GM12878 (cell line): Measurements from ENCODE around the gene HLA-B. TPM values are rescaled to one million over a fixed set of nuclear protein-coding genes. Genes with fewer than 3 reads are reported as not detected.

ENCODE experiments used
- ATAC-seq: fragments of 200-7000 bp; cut with Tn5 transposase; 3 replicates; pipeline ENCODE4 v1.9.1; 2020; ENCODE audit warnings: mild to moderate bottlenecking, moderate library complexity
- Bru-seq: library from RNA; stranded (reverse); fragments of 400-500 nt; gene quantifications from one replicate; lab custom pipeline; 2021; lab: Mats Ljungman, UMichigan
- BruChase-seq, 2 experiments: library from RNA; stranded (reverse); fragments of 400-500 nt; gene quantifications; one replicate each; lab custom pipeline; 2021; lab: Mats Ljungman, UMichigan
- BruUV-seq: library from RNA; stranded (reverse); fragments of 400-500 nt; replicated peaks from 2 replicates; lab custom pipeline; 2021; lab: Mats Ljungman, UMichigan
- CTCF ChIA-PET: fragments of 300-600 bp; sonication (Branson Sonifier 250); formaldehyde crosslinking; extraction: SDS; loops from one replicate; lab custom pipeline; 2021; ENCODE audit warnings: inconsistent platforms; lab: Yijun Ruan, JAX
- POLR2A ChIA-PET: fragments of 350-600 bp; formaldehyde crosslinking; extraction: SDS; loops from one replicate; lab custom pipeline; 2021; ENCODE audit warnings: inconsistent platforms; lab: Charles Lee
- RAD21 ChIA-PET: fragments of 300-600 bp; sonication (Branson Sonifier 250); formaldehyde crosslinking; loops from one replicate; lab custom pipeline; 2023; ENCODE audit warnings: antibody characterized with exemption; ENCODE audit not compliant: unreplicated experiment; lab: Charles Lee
- SMC1A ChIA-PET: fragments of 300-600 bp; sonication (Branson Sonifier 250); formaldehyde crosslinking; loops from one replicate; lab custom pipeline; 2023; ENCODE audit not compliant: unreplicated experiment, uncharacterized antibody; lab: Charles Lee
- DNase-seq: peaks from one replicate; pipeline ENCODE4 v3.0.0-alpha.2; 2011; ENCODE audit warnings: low read depth, low spot score
- FAIRE-seq: peaks from 3 replicates; lab custom pipeline; 2011; peaks lifted over from hg19 to GRCh38; lab: Jason Lieb, UNC
- H2AFZ ChIP-seq: 2 replicates; pipeline ENCODE4 v1.6.0; 2011; ENCODE audit warnings: low read depth, low read length, control low read depth; ENCODE audit not compliant: control insufficient read depth
- H3K27ac ChIP-seq: 2 replicates; pipeline ENCODE4 v1.5.1; 2011; ENCODE audit warnings: control low read depth; ENCODE audit not compliant: control insufficient read depth, insufficient read depth
- H3K27me3 ChIP-seq, 2 experiments: replicated peaks in 1 of 2; 2 replicates each; pipeline versions ENCODE4 v1.6.0 to v1.6.1; 2011; ENCODE audit warnings: low read length in 1 of 2; ENCODE audit not compliant: control insufficient read depth in 2 of 2, insufficient read depth in 2 of 2
- H3K36me3 ChIP-seq, 2 experiments: 2 replicates each; pipeline ENCODE4 v1.5.1; 2011; ENCODE audit warnings: low read length in 1 of 2; ENCODE audit not compliant: control insufficient read depth in 2 of 2, insufficient read depth in 2 of 2
- H3K4me1 ChIP-seq: 2 replicates; pipeline ENCODE4 v1.6.1; 2011; ENCODE audit warnings: mild to moderate bottlenecking, low read length, moderate library complexity, mixed read lengths; ENCODE audit not compliant: control insufficient read depth, insufficient read depth
- H3K4me2 ChIP-seq: 2 replicates; pipeline ENCODE4 v1.6.0; 2011; ENCODE audit warnings: control low read depth; ENCODE audit not compliant: control insufficient read depth, insufficient read depth
- H3K4me3 ChIP-seq: fragments of 200-600 bp; sonication (generic); 2 replicates; pipeline ENCODE4 v1.5.1; 2016
- H3K79me2 ChIP-seq: 2 replicates; pipeline ENCODE4 v1.6.0; 2011; ENCODE audit warnings: low read length; ENCODE audit not compliant: control insufficient read depth, insufficient read depth
- H3K9ac ChIP-seq: 2 replicates; pipeline ENCODE4 v1.8.0; 2011; ENCODE audit warnings: low read length, control low read depth, mixed read lengths; ENCODE audit not compliant: control insufficient read depth, insufficient read depth
- H3K9me3 ChIP-seq: replicated peaks from 3 replicates; pipeline ENCODE4 v1.5.1; 2011; ENCODE audit warnings: mild to moderate bottlenecking, low read length; ENCODE audit not compliant: control insufficient read depth, insufficient read depth
- H4K20me1 ChIP-seq: 2 replicates; pipeline ENCODE4 v1.6.0; 2011; ENCODE audit not compliant: control insufficient read depth, insufficient read depth
- ELK1 ChIP-seq: IDR thresholded peaks from 2 replicates; pipeline ENCODE4 v1.6.1; 2012; ENCODE audit warnings: low read depth, low read length, improper control_type of control experiment
- FOXK2 ChIP-seq: fragments of 450-650 bp; IDR thresholded peaks from 2 replicates; pipeline ENCODE4 v1.6.1; 2017; ENCODE audit warnings: mild to moderate bottlenecking, moderate library complexity
- HSF1 ChIP-seq: fragments of 150-350 bp; IDR thresholded peaks from 2 replicates; pipeline ENCODE4 v1.6.1; 2014; ENCODE audit warnings: mild to moderate bottlenecking, low read depth, low read length
- NFIC ChIP-seq: IDR thresholded peaks from 2 replicates; pipeline ENCODE4 v1.6.1; 2012; ENCODE audit warnings: low read depth, mild to moderate bottlenecking, inconsistent platforms, low read length, moderate library complexity
- NR2C1 ChIP-seq: fragments of 450-650 bp; IDR thresholded peaks from 2 replicates; pipeline ENCODE4 v1.6.1; 2017; ENCODE audit warnings: antibody characterized with exemption, mild to moderate bottlenecking, moderate library complexity
- PBX3 ChIP-seq: IDR thresholded peaks from 2 replicates; pipeline ENCODE4 v1.6.1; 2011; ENCODE audit warnings: mild to moderate bottlenecking, low read depth, low read length, moderate library complexity; ENCODE audit not compliant: insufficient replicate concordance
- SUPT20H ChIP-seq: IDR thresholded peaks from 2 replicates; pipeline ENCODE4 v1.6.1; 2011; ENCODE audit warnings: low read depth, mild to moderate bottlenecking, low read length, moderate library complexity, borderline replicate concordance; ENCODE audit not compliant: control insufficient read depth
- TCF7 ChIP-seq: IDR thresholded peaks from 2 replicates; pipeline ENCODE4 v1.6.1; 2014; ENCODE audit warnings: antibody characterized with exemption, borderline replicate concordance
- USF2 ChIP-seq: IDR thresholded peaks from 2 replicates; pipeline ENCODE4 v1.6.1; 2011; ENCODE audit warnings: low read depth, low read length, improper control_type of control experiment, borderline replicate concordance
- YBX1 ChIP-seq: fragments of 450-650 bp; IDR thresholded peaks from 2 replicates; pipeline ENCODE4 v1.6.1; 2016; ENCODE audit warnings: antibody characterized with exemption
- WGBS: methylation state at CpG from one replicate; pipeline ENCODE4 v1.1.6; 2016; ENCODE audit warnings: low lambda C conversion rate; ENCODE audit not compliant: insufficient replicate concordance, insufficient coverage; ENCODE audit errors: missing lambda C conversion rate; 5-methylcytosine and 5-hydroxymethylcytosine counted together
- in situ Hi-C: fragments of 300-500 bp; cut with MboI; formaldehyde crosslinking; loops from 9 replicates; pipeline ENCODE4 v1.14.3; 2018; ENCODE audit warnings: mixed read lengths
- intact Hi-C: fragments of 100-400 bp; cut with micrococcal nuclease; formaldehyde crosslinking; loops from one replicate; pipeline ENCODE4 v1.14.2; 2022; ENCODE audit not compliant: unreplicated experiment
- long read RNA-seq, 2 experiments: library from polyadenylated mRNA; unstranded; transcript quantifications; one replicate each; pipeline ENCODE4 v2.0.0, GENCODE V29; 2019 to 2020
- polyA minus RNA-seq, 3 experiments: library from RNA; depleted of rRNA, polyadenylated mRNA; stranded (reverse); fragments of >200 nt; gene quantifications; 2 replicates each; pipeline ENCODE4 v1.2.3, GENCODE V29; 2011
- polyA plus RNA-seq, 11 experiments: library from polyadenylated mRNA; depleted of rRNA in 4 of 11; unstranded in 6 of 11; stranded (reverse) in 5 of 11; fragments of >200 nt; fragmentation: Nextera tagmentation in 4 of 11; fragmentation: Illumina TruSeq in 1 of 11; extraction: Ambion mirVana in 4 of 11; extraction: Trizol in 1 of 11; gene quantifications; 1 replicate in 1 of 11; 2 replicates in 10 of 11; pipeline versions ENCODE4 v1.2.1 to v1.2.3, GENCODE V29; 2011 to 2016; ENCODE audit warnings: inconsistent platforms in 2 of 11, missing spikeins in 2 of 11, low read depth in 1 of 11
- total RNA-seq, 4 experiments: library from RNA; depleted of rRNA in 3 of 4; stranded (reverse); fragments of >200 nt in 3 of 4; fragmentation: Illumina TruSeq in 1 of 4; extraction: Trizol in 1 of 4; gene quantifications; 2 replicates each; pipeline versions ENCODE4 v1.2.1 to v1.2.3, GENCODE V29; 2013 to 2021
- TF ChIP-seq, protein P1 (sequence below): IDR thresholded peaks from 2 replicates; pipeline ENCODE4 v1.6.1; 2012; ENCODE audit warnings: low read length, inconsistent platforms

Gene HLA-B
- 2,210 and 2,286 TPM in 2 replicates for total RNA-seq (2013; cell fraction: nucleolus; rRNA removed)
- total RNA-seq (2014; rRNA removed) = 3,342 and 3,485 TPM in 2 replicates
- total RNA-seq (2014; rRNA removed; fragmentation: Illumina TruSeq; extraction: Trizol) = 2,610 and 2,649 TPM in 2 replicates
- total RNA-seq (2021) = 3,333 and 3,502 TPM in 2 replicates
- 2,375 TPM for polyA plus RNA-seq (2011; ENCODE audit: low read depth)
- polyA plus RNA-seq (2011; rRNA removed) = 3,153 and 5,128 TPM in 2 replicates
- 3,568 and 5,770 TPM in 2 replicates for polyA plus RNA-seq (2011; cell fraction: cytosol; rRNA removed)
- 5,720 and 8,463 TPM in 2 replicates for polyA plus RNA-seq (2011; cell fraction: nucleus; rRNA removed)
- polyA plus RNA-seq (2012) = 3,427 and 3,948 TPM in 2 replicates
- 1,989 and 2,110 TPM in 2 replicates for polyA plus RNA-seq (2014; fragmentation: Illumina TruSeq; extraction: Trizol)
- polyA plus RNA-seq (2014; fragmentation: Nextera tagmentation; extraction: Ambion mirVana) = 1,000 to 10,000 TPM in 1 of 2 experiments, 100 to 1,000 TPM in 1; 820 to 1,780 TPM
- 3,468 and 4,014 TPM in 2 replicates for polyA plus RNA-seq (2014; rRNA removed)
- polyA plus RNA-seq (2016; fragmentation: Nextera tagmentation; extraction: Ambion mirVana) = 1,000 to 10,000 TPM; 3,407 to 3,656 TPM
- polyA minus RNA-seq (2011; rRNA and poly(A)+ RNA removed) = 1,902 and 3,270 TPM in 2 replicates
- polyA minus RNA-seq (2011; cell fraction: cytosol; rRNA and poly(A)+ RNA removed) = 1,058 and 1,080 TPM in 2 replicates
- 1,332 and 1,398 TPM in 2 replicates for polyA minus RNA-seq (2011; cell fraction: nucleus; rRNA and poly(A)+ RNA removed)
- Bru-seq, nascent RNA = percentile 84 among the genes with signal in this experiment
- BruChase-seq, experiment 1, labeled RNA remaining after a 6-hour chase = percentile 95 among the genes with signal in this experiment
- BruChase-seq, experiment 2, labeled RNA remaining after a 2-hour chase = percentile 86 among the genes with signal in this experiment
- long read RNA-seq, experiment 1, transcript HLA-B-249 (8 exons, 1,547 nt) = major isoform, 1,510 of 1,736 reads
- long read RNA-seq, experiment 1, partial matches to known transcripts = 119 of 1,736 reads
- long read RNA-seq, experiment 1, other reads (novel, unspliced or antisense) = 102 of 1,736 reads
- long read RNA-seq, experiment 2, transcript HLA-B-253 (2 exons, 753 nt) = minor isoform, 11 of 1,599 reads
- long read RNA-seq, experiment 2, transcript HLA-B-249 (8 exons, 1,547 nt) = major isoform, 1,266 of 1,599 reads
- long read RNA-seq, experiment 2, transcript HLA-B-254 (3 exons, 917 nt) = minor isoform, 15 of 1,599 reads
- long read RNA-seq, experiment 2, partial matches to known transcripts = 197 of 1,599 reads
- long read RNA-seq, experiment 2, other reads (novel, unspliced or antisense) = 110 of 1,599 reads

DNA sequence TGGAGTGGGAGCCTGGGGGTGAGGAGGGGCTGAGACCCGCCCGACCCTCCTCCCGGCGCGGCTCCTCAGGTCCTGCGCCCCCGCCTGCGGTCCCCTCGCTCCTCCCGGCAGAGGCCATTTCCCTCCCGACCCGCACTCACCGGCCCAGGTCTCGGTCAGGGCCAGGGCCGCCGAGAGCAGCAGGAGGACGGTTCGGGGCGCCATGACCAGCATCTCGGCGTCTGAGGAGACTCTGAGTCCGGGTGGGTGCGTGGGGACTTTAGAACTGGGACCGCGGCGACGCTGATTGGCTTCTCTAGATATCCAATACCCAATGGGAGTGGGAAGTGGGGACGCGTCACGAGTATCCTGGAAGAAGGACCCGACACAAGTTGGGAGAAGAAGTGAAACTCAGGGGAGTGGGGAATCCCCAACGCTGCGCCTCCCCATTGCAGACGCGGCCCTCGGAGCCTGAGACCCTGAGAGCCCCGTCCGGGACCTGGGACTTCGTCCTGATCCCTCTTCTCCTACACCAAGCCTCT is at the start of gene HLA-B:
Gene HLA-B, minus strand, starts transcription at position 234 of the 521 bp plus-strand sequence. Its CDS starts 21 bp downstream, at position 213.
- H3K4me2 ChIP-seq = peak within 1 kb of the TSS; percentile 93
- ChIA-PET POLR2A (interaction anchor here (0.8 to 1.0 kb wide), 2 partner anchors 84 to 154 kb away, joined by 4 to 5 read pairs; no protein-coding TSS in a partner anchor), RAD21 (interaction anchor here (0.6 to 1.7 kb wide), 2 partner anchors 42 to 160 kb away, joined by 4 to 5 read pairs; no protein-coding TSS in a partner anchor), SMC1A (interaction anchor here (0.8 kb wide), 3 partner anchors 9 to 160 kb away, joined by 3 to 5 read pairs (median 5); no protein-coding TSS in a partner anchor), CTCF (interaction anchor here (1.2 kb wide), 1 partner anchor 10 kb away, joined by 6 read pairs; no protein-coding TSS in a partner anchor)
- in situ Hi-C loops (no loop called here), intact Hi-C loops (loop anchor here (2.0 kb wide), 1 partner anchor 84 kb away; the partner anchor contains the start of gene HLA-C)
- H4K20me1 ChIP-seq = peaks cover 20% of the 10 kb centered on the region
- H3K9ac ChIP-seq = peak within 1 kb of the TSS; percentile 99
- H3K9me3 ChIP-seq = no peaks in the 10 kb centered on the region; the same call in 1 of the 3 replicates
- peak; percentile 82 for ATAC-seq
- H2AFZ ChIP-seq = peak within 1 kb of the TSS; percentile 39
- H3K36me3 ChIP-seq = peaks cover 15 to 26% of the 10 kb centered on the region in 2 experiments
- H3K4me1 ChIP-seq = peaks cover 14% of the 10 kb centered on the region
- peak; percentile 87 for DNase-seq
- peak; percentile 78 for FAIRE-seq
- no TSS peak for BruUV-seq
- 1% methylated on average over 28 of the region's 39 CpGs for WGBS
- no peaks in the 10 kb centered on the region for H3K27me3 ChIP-seq
- H3K27ac ChIP-seq = peak within 1 kb of the TSS; percentile 99
- peaks cover 37% of the 10 kb centered on the region for H3K79me2 ChIP-seq
- peak within 1 kb of the TSS; percentile 78 for H3K4me3 ChIP-seq
- TF ChIP-seq NFIC (no peak), HSF1 (no peak), PBX3 (no peak), NR2C1 (no peak), ELK1 (no peak), SUPT20H (no peak), TCF7 (no peak), FOXK2 (no peak), USF2 (no peak), YBX1 (no peak)
- TF ChIP-seq, protein P1, sequence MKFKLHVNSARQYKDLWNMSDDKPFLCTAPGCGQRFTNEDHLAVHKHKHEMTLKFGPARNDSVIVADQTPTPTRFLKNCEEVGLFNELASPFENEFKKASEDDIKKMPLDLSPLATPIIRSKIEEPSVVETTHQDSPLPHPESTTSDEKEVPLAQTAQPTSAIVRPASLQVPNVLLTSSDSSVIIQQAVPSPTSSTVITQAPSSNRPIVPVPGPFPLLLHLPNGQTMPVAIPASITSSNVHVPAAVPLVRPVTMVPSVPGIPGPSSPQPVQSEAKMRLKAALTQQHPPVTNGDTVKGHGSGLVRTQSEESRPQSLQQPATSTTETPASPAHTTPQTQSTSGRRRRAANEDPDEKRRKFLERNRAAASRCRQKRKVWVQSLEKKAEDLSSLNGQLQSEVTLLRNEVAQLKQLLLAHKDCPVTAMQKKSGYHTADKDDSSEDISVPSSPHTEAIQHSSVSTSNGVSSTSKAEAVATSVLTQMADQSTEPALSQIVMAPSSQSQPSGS = no peak
